KMS-11 (cell line): ENCODE measurements around the gene TGDS.

Experiments
- H2AFZ ChIP-seq: fragments of 200-600 bp; sonication (generic); 2 replicates; pipeline ENCODE4 v1.6.1; 2016; ENCODE audit warnings: antibody characterized with exemption, mixed run types, low read depth
- H3K27ac ChIP-seq: fragments of 200-600 bp; sonication (generic); 2 replicates; pipeline ENCODE4 v1.6.1; 2016; ENCODE audit warnings: mild to moderate bottlenecking, mixed run types
- H3K27me3 ChIP-seq: fragments of 200-600 bp; sonication (generic); 2 replicates; pipeline ENCODE4 v1.6.1; 2017; ENCODE audit warnings: mild to moderate bottlenecking, low read depth, mixed run types, moderate library complexity; ENCODE audit not compliant: insufficient read depth
- H3K36me3 ChIP-seq: fragments of 200-600 bp; sonication (generic); 2 replicates; pipeline ENCODE4 v1.6.1; 2017; ENCODE audit warnings: mild to moderate bottlenecking, mixed run types; ENCODE audit not compliant: insufficient read depth
- H3K4me1 ChIP-seq: fragments of 200-600 bp; sonication (generic); 2 replicates; pipeline ENCODE4 v1.6.1; 2016; ENCODE audit warnings: mild to moderate bottlenecking, low read depth, mixed run types; ENCODE audit not compliant: poor library complexity, severe bottlenecking
- H3K4me2 ChIP-seq: fragments of 200-600 bp; sonication (generic); 2 replicates; pipeline ENCODE4 v1.7.0; 2016; ENCODE audit warnings: mild to moderate bottlenecking, mixed run types
- H3K4me3 ChIP-seq: fragments of 200-600 bp; sonication (generic); IDR thresholded peaks from 2 replicates; pipeline ENCODE4 v1.6.1; 2017; ENCODE audit warnings: low read depth, low read length, mixed read lengths; ENCODE audit not compliant: insufficient read depth
- H3K79me2 ChIP-seq: fragments of 200-600 bp; sonication (generic); 2 replicates; pipeline ENCODE4 v1.6.1; 2016; ENCODE audit warnings: low read depth, mixed run types; ENCODE audit not compliant: insufficient read depth
- H3K9ac ChIP-seq: fragments of 200-600 bp; sonication (generic); 2 replicates; pipeline ENCODE4 v1.6.1; 2016; ENCODE audit warnings: mild to moderate bottlenecking, mixed run types
- H4K20me1 ChIP-seq: fragments of 200-600 bp; sonication (generic); 2 replicates; pipeline ENCODE4 v1.6.1; 2016; ENCODE audit warnings: mild to moderate bottlenecking, mixed run types; ENCODE audit not compliant: insufficient read depth
- TF ChIP-seq, protein P1 (sequence below): fragments of 200-600 bp; sonication (generic); conservative IDR thresholded peaks from 2 replicates; pipeline ENCODE4 v1.6.1; 2017; ENCODE audit warnings: low read depth, mild to moderate bottlenecking, antibody characterized with exemption, low read length, moderate library complexity, mixed read lengths

TGDS gene

DNA sequence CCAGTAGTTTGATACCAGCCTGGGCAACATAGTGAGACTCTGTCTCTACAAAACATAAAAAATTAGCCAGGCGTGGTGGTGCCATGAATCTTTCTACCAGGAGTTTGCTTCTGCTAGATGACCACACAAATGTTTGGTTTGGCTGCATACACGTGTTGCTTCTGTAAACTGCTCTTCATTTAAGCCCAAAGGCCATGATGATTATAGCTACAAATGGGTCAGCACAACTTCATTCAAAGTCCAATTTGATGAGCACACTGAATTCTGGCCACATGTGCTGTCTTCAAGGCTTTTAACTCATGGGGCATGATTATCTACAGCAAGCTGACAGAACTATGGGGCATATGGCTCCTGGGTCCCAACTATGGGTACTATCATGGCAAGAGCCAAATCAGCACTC is 70.2 kb downstream of the TGDS start:
- TF ChIP-seq, protein P1, sequence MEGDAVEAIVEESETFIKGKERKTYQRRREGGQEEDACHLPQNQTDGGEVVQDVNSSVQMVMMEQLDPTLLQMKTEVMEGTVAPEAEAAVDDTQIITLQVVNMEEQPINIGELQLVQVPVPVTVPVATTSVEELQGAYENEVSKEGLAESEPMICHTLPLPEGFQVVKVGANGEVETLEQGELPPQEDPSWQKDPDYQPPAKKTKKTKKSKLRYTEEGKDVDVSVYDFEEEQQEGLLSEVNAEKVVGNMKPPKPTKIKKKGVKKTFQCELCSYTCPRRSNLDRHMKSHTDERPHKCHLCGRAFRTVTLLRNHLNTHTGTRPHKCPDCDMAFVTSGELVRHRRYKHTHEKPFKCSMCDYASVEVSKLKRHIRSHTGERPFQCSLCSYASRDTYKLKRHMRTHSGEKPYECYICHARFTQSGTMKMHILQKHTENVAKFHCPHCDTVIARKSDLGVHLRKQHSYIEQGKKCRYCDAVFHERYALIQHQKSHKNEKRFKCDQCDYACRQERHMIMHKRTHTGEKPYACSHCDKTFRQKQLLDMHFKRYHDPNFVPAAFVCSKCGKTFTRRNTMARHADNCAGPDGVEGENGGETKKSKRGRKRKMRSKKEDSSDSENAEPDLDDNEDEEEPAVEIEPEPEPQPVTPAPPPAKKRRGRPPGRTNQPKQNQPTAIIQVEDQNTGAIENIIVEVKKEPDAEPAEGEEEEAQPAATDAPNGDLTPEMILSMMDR: no peak
- Histone ChIP-seq H2AFZ (no peak overlapping the region), H3K27ac (no peak overlapping the region), H3K79me2 (no peaks in the 10 kb centered on the region), H3K4me3 (no peak overlapping the region), H3K4me2 (no peak overlapping the region), H3K27me3 (no peaks in the 10 kb centered on the region), H4K20me1 (no peaks in the 10 kb centered on the region), H3K9ac (no peak overlapping the region), H3K4me1 (no peaks in the 10 kb centered on the region), H3K36me3 (no peaks in the 10 kb centered on the region)

DNA sequence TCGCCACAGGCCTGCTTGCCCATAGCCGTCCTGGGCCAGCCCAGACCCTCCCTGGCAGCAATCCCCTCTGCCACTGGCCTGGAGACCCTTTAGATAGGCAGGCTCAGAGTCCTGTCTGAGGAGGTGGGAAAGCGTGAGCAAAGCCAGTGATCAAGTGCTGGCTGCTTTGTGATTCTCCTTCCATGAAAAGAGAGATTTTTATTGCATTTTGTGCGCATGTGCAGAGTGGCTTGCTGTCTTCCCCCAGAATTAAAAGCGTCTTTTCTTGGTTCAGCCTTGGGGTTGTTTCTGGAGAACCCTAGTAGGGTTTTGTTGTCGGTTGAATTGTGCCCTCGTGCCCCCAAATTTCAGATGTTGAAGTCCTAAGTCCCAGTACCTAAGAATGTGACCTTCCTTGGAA is 71.5 kb downstream of the TGDS start:
- H3K27me3 ChIP-seq: no peaks in the 10 kb centered on the region
- H2AFZ ChIP-seq: no peak overlapping the region
- no peak overlapping the region for H3K9ac ChIP-seq
- no peaks in the 10 kb centered on the region for H4K20me1 ChIP-seq
- TF ChIP-seq, protein P1: no peak
- H3K4me2 ChIP-seq: no peak overlapping the region
- H3K4me3 ChIP-seq: no peak overlapping the region
- no peaks in the 10 kb centered on the region for H3K4me1 ChIP-seq
- no peak overlapping the region for H3K27ac ChIP-seq
- no peaks in the 10 kb centered on the region for H3K79me2 ChIP-seq
- no peaks in the 10 kb centered on the region for H3K36me3 ChIP-seq
